K562 (cell line): ENCODE results near the gene OR6K2. TPM values are rescaled to one million over a fixed set of nuclear protein-coding genes. Genes with fewer than 3 reads are reported as not detected.

Source experiments
- ATAC-seq: fragments of 200-7000 bp; cut with Tn5 transposase; 3 replicates; pipeline ENCODE4 v1.9.1; 2020; ENCODE audit warnings: moderate library complexity
- BruUV-seq: library from RNA; stranded (reverse); fragments of 400-500 nt; replicated peaks from 2 replicates; lab custom pipeline; 2021; lab: Mats Ljungman, UMichigan
- CTCF ChIA-PET: fragments of 300-600 bp; formaldehyde crosslinking; extraction: SDS; loops from one replicate; lab custom pipeline; 2021; ENCODE audit warnings: low intra/inter-chr PET ratio; lab: Yijun Ruan, JAX
- POLR2A ChIA-PET: fragments of 300-600, 350-650 bp; sonication (Branson Sonifier 250); formaldehyde crosslinking; extraction: SDS; loops from one replicate; lab custom pipeline; 2021; ENCODE audit warnings: antibody characterized with exemption, inconsistent platforms; lab: Yijun Ruan, JAX
- DNase-seq, 4 experiments: peaks; one replicate each; pipeline versions ENCODE4 v3.0.0 to v3.0.0-alpha.2; 2011 to 2018; ENCODE audit warnings: low spot score in 3 of 4, mixed read lengths in 3 of 4; ENCODE audit errors: extremely low read depth in 1 of 4
- FAIRE-seq: peaks from 2 replicates; lab custom pipeline; 2011; peaks lifted over from hg19 to GRCh38; lab: Jason Lieb, UNC
- H2AFZ ChIP-seq: 2 replicates; pipeline ENCODE4 v1.6.0; 2011; ENCODE audit warnings: low read depth, low read length, control low read depth, inconsistent platforms
- H3K27ac ChIP-seq: fragments of 200-600 bp; 3 replicates; pipeline ENCODE4 v1.8.0; 2011; ENCODE audit warnings: low read depth, mild to moderate bottlenecking, control low read depth, inconsistent platforms, low read length, moderate library complexity, mixed read lengths; ENCODE audit errors: extremely low read depth
- H3K27me3 ChIP-seq, 2 experiments: fragments of 300-600 bp in 1 of 2; 2 replicates in 1 of 2; 3 replicates in 1 of 2; pipeline versions ENCODE4 v1.6.0 to v1.8.0; 2011; ENCODE audit warnings: inconsistent platforms in 2 of 2, low read length in 2 of 2, mild to moderate bottlenecking in 1 of 2, mixed read lengths in 1 of 2, moderate library complexity in 1 of 2; ENCODE audit not compliant: control insufficient read depth in 2 of 2, insufficient read depth in 2 of 2
- H3K36me3 ChIP-seq: fragments of 300-600 bp; 3 replicates; pipeline ENCODE4 v1.8.0; 2011; ENCODE audit warnings: mild to moderate bottlenecking, low read length, inconsistent platforms; ENCODE audit not compliant: control insufficient read depth, insufficient read depth
- H3K4me1 ChIP-seq, 2 experiments: fragments of 200-600 bp in 1 of 2; replicated peaks in 1 of 2; 2 replicates in 1 of 2; 3 replicates in 1 of 2; pipeline versions ENCODE4 v1.5.1 to v1.8.0; 2011; ENCODE audit warnings: inconsistent platforms in 2 of 2, low read length in 2 of 2, mild to moderate bottlenecking in 1 of 2, mixed read lengths in 1 of 2, moderate library complexity in 1 of 2; ENCODE audit not compliant: control insufficient read depth in 2 of 2, insufficient read depth in 2 of 2
- H3K4me2 ChIP-seq: 2 replicates; pipeline ENCODE4 v1.6.1; 2011; ENCODE audit warnings: low read length, control low read depth, inconsistent platforms, mixed read lengths; ENCODE audit not compliant: insufficient read depth
- H3K4me3 ChIP-seq: fragments of 200-600 bp; sonication (generic), shearing (Covaris generic); 2 replicates; pipeline ENCODE4 v1.5.1; 2016; ENCODE audit warnings: control low read depth, inconsistent platforms
- H3K79me2 ChIP-seq: fragments of 200-600 bp; 3 replicates; pipeline ENCODE4 v1.8.0; 2011; ENCODE audit warnings: low read length, inconsistent platforms; ENCODE audit not compliant: control insufficient read depth, insufficient read depth
- H3K9ac ChIP-seq, 2 experiments: 2 replicates each; pipeline versions ENCODE4 v1.6.0 to v1.6.1; 2011; ENCODE audit warnings: low read depth in 2 of 2, low read length in 2 of 2, control low read depth in 1 of 2, inconsistent platforms in 1 of 2, mild to moderate bottlenecking in 1 of 2, mixed read lengths in 1 of 2; ENCODE audit not compliant: insufficient read depth in 1 of 2
- H3K9me1 ChIP-seq: one replicate; pipeline ENCODE4 v1.6.0; 2011; ENCODE audit warnings: inconsistent platforms, mild to moderate bottlenecking, low read length, moderate library complexity; ENCODE audit not compliant: control insufficient read depth, insufficient read depth
- H3K9me3 ChIP-seq: replicated peaks from 2 replicates; pipeline ENCODE4 v1.5.1; 2011; ENCODE audit warnings: low read depth, low read length, inconsistent platforms; ENCODE audit not compliant: control insufficient read depth, insufficient read depth
- H4K20me1 ChIP-seq: replicated peaks from 2 replicates; pipeline ENCODE4 v1.6.1; 2011; ENCODE audit warnings: low read length, inconsistent platforms, mixed read lengths; ENCODE audit not compliant: control insufficient read depth, insufficient read depth
- KLF1 ChIP-seq: fragments of 450-650 bp; IDR thresholded peaks from 2 replicates; pipeline ENCODE4 v1.6.1; 2016; ENCODE audit warnings: missing genetic modification characterization, missing compliant biosample characterization
- MTF1 ChIP-seq: fragments of 250-450 bp; sonication (Bioruptor Pico); IDR thresholded peaks from 2 replicates; pipeline ENCODE4 v1.9.0; 2021; ENCODE audit warnings: moderate library complexity, mild to moderate bottlenecking, inconsistent platforms, borderline replicate concordance
- NCOR1 ChIP-seq: fragments of 450-650 bp; IDR thresholded peaks from 2 replicates; pipeline ENCODE4 v1.6.1; 2016; ENCODE audit warnings: mild to moderate bottlenecking, moderate library complexity
- NFIC ChIP-seq: fragments of 450-650 bp; IDR thresholded peaks from 2 replicates; pipeline ENCODE4 v1.6.1; 2017; ENCODE audit warnings: mild to moderate bottlenecking, inconsistent platforms
- WGBS: fragments of 100-300 bp; shearing (Covaris generic); methylation state at CpG from one replicate; pipeline ENCODE4 v1.1.6; 2016; ENCODE audit warnings: low coverage, mixed read lengths; ENCODE audit not compliant: insufficient coverage; ENCODE audit errors: missing lambda C conversion rate; 5-methylcytosine and 5-hydroxymethylcytosine counted together
- in situ Hi-C: fragments of 300-500 bp; cut with MboI; formaldehyde crosslinking; loops from 4 replicates; pipeline ENCODE4 v1.15.0; 2018; ENCODE audit warnings: inconsistent platforms, mixed read lengths
- intact Hi-C: fragments of 100-400 bp; cut with micrococcal nuclease; formaldehyde crosslinking; loops from 2 replicates; pipeline ENCODE4 v1.14.2; 2022
- polyA plus RNA-seq, 8 experiments: library from polyadenylated mRNA; depleted of rRNA in 4 of 8; stranded (reverse) in 5 of 8; unstranded in 3 of 8; fragments of >200 nt; fragmentation: Nextera tagmentation in 2 of 8; fragmentation: Illumina TruSeq in 1 of 8; extraction: Ambion mirVana in 2 of 8; extraction: Trizol in 1 of 8; gene quantifications; 2 replicates each; pipeline versions ENCODE4 v1.2.1 to v1.2.3, GENCODE V29; 2011 to 2014; ENCODE audit warnings: inconsistent platforms in 1 of 8, missing spikeins in 1 of 8
- total RNA-seq, 7 experiments: library from RNA; depleted of rRNA in 6 of 7; stranded (reverse); fragments of >200 nt in 6 of 7; fragmentation: Illumina TruSeq in 2 of 7; extraction: Trizol in 2 of 7; gene quantifications; 2 replicates each; pipeline versions ENCODE4 v1.2.1 to v1.2.3, GENCODE V29; 2011 to 2021; ENCODE audit warnings: low replicate concordance in 1 of 7
- TF ChIP-seq, protein P1 (sequence below): fragments of 450-650 bp; IDR thresholded peaks from 2 replicates; pipeline ENCODE4 v1.6.1; 2016; ENCODE audit warnings: missing biosample characterization, missing genetic modification characterization

Gene OR6K2
- total and polyA plus RNA-seq, 9 of the 15 experiments (the other 6 are each of a cell fraction or from before 2014, with no cell fraction given) = not detected

DNA sequence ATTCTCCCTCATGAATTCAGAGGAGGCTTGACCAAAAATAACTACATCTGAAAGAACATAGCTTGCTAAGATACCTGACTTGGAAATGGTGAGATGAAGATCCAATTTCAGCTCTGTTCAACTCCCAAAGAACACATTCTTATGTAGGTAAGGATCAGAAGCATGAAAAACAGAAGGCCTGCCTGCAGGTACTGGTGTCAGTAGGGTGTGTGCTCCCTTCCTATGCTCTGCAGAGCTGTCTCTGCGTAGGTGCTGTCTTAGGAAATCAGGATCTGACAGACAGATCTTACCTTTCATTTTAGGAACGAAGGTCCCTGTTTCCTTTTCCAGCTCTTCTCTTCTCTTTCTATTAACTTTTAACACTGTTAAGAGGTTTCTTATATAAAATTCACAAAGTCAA is 5.6 kb upstream of the OR6K2 start (continued):
- TF ChIP-seq, protein P1, sequence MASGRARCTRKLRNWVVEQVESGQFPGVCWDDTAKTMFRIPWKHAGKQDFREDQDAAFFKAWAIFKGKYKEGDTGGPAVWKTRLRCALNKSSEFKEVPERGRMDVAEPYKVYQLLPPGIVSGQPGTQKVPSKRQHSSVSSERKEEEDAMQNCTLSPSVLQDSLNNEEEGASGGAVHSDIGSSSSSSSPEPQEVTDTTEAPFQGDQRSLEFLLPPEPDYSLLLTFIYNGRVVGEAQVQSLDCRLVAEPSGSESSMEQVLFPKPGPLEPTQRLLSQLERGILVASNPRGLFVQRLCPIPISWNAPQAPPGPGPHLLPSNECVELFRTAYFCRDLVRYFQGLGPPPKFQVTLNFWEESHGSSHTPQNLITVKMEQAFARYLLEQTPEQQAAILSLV (tag) = no peak
- no peak for TF ChIP-seq MTF1

DNA sequence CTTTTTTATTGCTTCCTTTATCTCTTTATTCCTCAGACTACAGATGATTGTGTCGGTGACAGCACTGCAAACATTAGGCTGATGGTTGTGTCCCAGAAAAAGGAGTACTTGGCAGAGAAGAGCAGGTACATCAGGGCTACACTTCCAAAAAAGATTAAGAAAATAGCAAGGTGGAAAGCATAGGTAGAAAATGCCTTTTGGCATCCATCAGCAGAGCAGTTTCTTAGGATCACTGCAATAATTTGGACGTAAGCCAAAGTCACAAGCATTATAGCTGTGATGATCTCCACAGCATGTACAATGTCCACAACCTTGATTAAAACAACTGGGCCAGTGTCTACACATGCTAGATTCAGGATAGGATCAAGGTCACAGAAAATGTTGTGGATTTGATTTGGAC is 5.9 kb downstream of the OR6K2 start:
- Histone ChIP-seq H3K36me3 (no peaks in the 10 kb centered on the region), H3K4me3 (no peak overlapping the region), H3K9me1 (no peaks in the 10 kb centered on the region), H3K4me2 (no peak overlapping the region), H3K9ac (no peak overlapping the region), H4K20me1 (no peaks in the 10 kb centered on the region), H2AFZ (peak overlapping the region; percentile 67), H3K79me2 (no peaks in the 10 kb centered on the region), H3K27ac (no peak overlapping the region), H3K9me3 (no peaks in the 10 kb centered on the region), H3K27me3 (no peaks in the 10 kb centered on the region), H3K4me1 (peaks cover 5 to 11% of the 10 kb centered on the region in 2 experiments; a peak in 4 of 5 replicates)
- in situ Hi-C loops (no loop called here), intact Hi-C loops (no loop called here)
- TF ChIP-seq NFIC (peak; percentile 73), NCOR1 (no peak), KLF1 (tag) (no peak)
- ATAC-seq = no peak
- ChIA-PET POLR2A (interaction anchor here (1.9 kb wide), 1 partner anchor 8 kb away, joined by 11 read pairs; the partner anchor contains the start of gene SPTA1), CTCF (no interaction called here)
- FAIRE-seq = no peak
- 57% methylated on average over 2 of the region's 2 CpGs for WGBS
- no peak for DNase-seq
- BruUV-seq = no TSS peak
